ENCODE measurements around the gene INSIG2.

The INSIG2 gene

DNA sequence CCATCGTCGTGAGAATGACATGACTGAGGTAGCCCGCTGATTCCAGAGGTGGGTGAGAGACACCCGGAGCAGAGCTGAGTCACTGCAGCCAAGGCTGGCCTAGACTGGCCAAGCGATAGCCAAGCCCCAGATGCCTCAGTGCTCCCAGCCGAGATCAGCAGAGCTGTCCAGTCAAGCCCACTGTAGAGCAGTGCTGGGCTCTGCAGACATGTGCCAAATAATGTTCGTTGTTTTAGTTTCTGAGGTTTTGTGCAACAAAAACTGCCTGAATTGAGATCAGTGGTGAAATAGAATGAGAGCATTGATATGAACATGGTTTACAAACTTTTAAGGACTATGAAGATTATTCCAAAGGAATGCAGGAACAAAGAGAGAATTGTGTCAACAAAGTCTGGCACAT is 42.1 kb downstream of the INSIG2 start:
- peak; percentile 12 for DNase-seq (ENCODE audit: low spot score)

DNA sequence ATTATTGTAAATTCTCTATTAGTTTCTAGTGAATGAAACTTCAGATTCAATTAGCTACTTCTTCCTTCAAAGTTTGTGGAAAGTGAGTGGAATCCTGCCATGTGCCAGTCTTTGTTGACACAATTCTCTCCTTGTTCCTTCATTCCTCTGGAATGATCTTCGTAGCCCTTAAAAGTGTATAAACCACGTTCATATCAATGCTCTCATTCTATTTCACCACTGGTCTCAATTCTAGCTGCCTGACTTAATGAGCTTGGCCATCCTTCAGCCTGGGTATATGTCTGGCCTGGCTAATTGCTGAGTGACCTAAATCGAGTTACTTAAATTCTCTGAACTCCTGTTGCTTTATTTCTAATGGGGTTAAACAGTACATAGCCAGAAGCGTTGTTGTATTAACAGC is 43.5 kb downstream of the INSIG2 start:
- no peak for DNase-seq (ENCODE audit: low spot score)

DNA sequence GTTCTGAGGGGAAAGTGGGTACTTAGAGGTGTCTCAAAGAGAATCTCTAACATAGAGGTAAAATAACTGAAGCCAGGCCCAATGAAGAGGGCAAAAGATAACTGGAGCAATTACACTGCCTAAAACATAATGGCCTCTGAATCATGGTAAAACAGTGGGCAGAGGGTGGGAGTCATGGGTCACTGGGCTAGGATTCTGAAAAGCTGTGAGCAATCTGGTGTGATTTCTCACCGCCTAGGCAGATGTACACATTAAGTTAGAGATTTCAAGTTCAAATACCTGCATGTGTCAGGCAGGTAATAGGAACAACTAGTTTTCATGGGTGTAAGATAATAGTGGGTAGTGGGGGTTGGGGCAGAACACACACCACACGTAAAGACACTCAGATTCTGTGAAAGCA is 45.6 kb downstream of the INSIG2 start:
- DNase-seq (ENCODE audit: low spot score) = peak; percentile 64

DNA sequence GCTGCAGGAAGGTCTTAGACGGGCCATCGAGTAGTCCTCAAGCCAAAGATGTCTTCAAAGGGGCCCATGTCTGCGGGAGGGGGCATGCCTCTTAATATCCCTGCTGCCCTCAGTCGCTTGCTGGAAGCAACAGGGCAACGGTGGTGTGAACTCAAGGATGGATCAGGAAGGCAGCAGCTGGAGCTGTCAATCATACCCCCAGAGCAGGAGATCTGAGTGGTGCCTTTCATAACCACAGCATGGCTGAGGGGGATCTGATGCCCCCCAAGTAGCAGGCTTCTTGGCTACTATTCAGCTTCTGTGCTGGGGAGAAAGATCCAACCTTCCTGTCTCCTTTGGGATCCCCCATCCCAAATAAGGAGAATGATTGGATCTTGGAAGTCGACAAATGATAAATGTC is 46.4 kb downstream of the INSIG2 start:
- no peak for DNase-seq (ENCODE audit: low spot score)

DNA sequence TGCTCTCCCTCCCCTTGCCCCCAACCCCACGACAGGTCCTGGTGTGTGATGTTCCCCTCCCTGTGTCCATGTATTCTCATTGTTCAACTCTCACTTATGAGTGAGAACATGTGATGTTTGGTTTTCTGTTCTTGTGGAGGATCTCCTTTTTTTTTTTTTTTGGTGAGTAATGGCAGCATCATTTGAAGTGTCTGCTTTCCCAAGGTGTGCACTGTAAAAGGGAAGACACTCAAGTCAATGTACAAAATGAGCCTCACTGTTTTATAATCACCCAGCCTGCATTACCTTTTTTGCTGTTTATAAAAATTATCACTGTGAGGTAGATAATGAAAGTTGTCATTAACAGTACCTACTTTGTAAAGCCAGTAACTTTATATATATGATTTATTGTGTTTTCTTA is 56.9 kb downstream of the INSIG2 start:
- no peak for DNase-seq (ENCODE audit: low spot score)

DNA sequence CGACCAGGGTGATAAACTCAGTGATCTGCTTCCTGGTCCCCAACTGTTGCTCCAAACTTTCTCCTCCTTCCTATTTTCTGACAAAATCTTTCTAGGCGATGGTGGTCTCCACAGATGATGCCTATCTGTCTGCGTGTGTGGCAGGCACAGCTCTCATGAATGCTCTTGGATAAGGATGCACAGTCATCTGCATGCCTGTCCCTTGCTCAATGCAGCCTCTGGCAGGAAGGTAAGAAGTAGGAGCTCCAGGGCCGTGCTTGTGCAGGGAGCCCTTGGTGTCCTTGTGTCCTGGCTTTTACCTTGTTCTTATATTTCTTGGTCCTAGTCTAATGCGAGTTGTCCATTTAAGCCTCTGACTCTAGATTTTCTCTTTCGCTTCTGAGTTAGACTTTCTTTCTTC is 57.5 kb downstream of the INSIG2 start:
- DNase-seq (ENCODE audit: low spot score) = no peak

DNA sequence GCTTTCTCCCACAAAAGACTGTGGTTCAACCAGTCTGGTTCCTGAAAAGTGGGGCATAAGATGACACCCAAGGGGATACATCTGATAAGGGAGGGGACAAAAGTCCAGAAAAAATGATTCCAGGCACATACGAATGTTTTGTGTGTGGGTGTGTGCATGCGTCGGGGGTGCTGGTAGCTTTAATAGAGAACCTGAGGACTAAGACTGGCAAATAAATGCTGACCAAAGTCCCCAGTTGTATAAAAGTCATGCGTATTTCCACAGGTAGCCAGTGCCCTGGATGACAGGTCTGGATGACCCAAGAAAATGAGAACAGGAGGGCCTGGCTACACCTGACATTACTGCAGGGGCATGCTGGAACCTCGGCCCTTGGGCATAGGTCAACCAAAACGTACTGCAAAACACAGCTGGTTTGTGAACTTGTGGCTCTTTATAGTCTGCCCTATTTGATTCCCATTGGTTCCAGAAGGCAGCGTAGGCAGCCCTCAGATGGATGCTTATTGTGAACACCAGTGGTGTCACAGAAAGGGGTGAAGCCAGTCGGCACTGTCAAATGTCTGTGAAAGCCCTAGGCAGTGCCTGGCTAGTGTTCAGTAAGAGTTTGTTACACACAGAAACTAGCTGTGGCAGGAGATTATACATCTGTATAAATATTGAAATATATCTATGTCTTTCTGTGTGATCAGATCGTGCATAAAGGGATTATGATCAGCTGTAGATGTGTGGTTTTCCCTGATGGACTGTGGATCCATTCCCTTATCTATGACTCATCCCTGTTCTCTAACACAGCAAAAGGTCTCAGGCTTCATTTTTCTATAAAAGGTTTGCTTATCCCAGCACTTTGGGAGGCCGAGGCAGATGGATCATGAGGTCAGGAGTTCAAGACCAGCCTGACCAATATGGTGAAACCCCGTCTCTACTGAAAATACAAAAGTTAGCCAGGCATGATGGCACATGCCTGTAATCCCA is 58.3 kb downstream of the INSIG2 start:
- no peak for DNase-seq (ENCODE audit: low spot score)

DNA sequence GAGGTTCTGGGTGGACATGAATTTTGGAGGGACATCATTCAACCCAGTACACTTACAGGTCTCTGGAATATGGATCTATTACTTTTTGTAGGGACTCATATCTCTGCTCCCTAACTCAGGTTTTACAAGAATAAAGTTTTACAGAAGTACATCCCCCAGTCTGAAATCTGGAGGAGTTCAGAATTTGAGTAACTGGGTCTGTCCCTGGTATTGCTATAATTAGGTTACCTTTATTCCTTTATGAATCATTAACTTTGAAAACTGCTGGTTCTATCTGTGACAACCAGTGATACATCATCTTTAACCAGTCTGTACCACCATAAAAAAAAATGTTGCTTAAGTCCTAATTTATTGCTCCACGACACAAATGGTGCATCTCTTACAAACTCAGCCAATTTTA is 59.9 kb downstream of the INSIG2 start:
- no peak for DNase-seq (ENCODE audit: low spot score)

DNA sequence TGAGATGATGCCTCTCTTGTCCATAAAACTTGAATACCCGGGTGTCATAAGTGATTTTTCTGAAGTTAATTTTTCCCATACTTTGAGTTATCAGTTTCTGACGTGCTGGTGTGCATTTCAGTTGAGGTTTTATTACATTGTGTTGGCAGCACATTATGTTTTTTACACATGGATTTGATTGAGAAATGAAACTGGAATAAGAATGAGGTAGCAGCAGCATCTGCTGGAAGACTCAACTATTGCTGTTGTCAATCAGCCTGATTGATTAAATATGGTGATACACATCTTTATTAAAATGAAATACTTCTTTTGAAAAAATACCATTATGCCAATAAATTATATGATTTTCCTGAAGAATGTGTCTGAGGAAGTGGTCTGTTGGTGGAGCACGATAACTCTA is 60.5 kb downstream of the INSIG2 start:
- DNase-seq (ENCODE audit: low spot score) = no peak

DNA sequence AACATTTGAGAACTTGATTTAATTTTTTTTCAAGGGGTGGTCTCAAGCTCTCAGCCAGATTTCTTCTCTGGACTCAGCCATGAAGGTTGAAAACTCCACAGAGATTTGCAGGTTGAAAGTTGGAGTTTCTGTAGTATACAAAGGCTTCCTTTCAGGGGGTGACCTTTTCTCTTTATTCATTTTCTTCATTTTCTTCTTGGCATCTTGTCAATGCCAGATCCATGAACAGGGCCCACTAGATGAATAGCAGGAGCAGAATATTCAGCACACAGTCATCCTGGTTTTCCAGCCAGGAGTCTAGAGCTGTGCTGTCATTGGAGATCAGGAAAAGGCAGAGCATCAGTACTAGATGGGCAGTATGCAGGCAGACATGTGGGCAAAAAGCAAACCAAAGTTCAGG is 62.0 kb downstream of the INSIG2 start:
- DNase-seq (ENCODE audit: low spot score) = no peak

DNA sequence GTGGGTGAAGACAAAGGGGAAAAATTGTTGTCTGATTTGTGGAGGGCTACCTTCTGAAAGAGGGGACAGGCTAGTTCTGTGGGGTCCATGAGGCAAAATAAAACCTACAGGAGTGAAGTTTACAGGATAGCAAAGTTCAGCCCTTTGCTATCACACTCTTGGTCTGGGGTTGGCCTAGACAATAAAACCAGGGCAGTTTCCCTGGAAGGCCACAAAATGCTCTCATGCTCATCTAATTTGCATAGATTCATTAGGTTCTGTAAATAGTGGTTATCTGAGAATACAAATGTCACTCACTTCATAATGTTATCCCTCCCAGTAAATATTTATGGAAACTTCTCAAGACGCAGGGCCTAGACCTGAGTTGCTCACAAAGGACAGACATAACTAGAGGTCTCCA is 63.6 kb downstream of the INSIG2 start:
- no peak for DNase-seq (ENCODE audit: low spot score)

DNA sequence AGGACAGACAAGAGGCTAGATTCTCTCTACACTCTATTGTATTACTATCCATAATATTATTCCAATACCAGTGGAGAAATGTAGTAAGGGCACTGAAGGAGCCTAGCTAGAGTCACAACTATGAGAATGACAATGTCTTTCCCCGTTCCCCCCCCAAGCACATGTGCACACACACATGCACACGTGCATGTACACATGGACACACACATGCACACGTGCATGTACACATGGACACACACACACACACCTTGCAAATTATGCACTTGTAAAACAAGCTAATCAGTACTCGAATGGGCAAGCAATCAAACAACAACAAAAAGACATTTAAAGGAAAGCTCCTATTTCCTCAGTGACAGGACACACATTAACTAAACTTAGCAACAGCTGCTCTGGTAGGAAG is 65.2 kb downstream of the INSIG2 start:
- DNase-seq (ENCODE audit: low spot score) = no peak

DNA sequence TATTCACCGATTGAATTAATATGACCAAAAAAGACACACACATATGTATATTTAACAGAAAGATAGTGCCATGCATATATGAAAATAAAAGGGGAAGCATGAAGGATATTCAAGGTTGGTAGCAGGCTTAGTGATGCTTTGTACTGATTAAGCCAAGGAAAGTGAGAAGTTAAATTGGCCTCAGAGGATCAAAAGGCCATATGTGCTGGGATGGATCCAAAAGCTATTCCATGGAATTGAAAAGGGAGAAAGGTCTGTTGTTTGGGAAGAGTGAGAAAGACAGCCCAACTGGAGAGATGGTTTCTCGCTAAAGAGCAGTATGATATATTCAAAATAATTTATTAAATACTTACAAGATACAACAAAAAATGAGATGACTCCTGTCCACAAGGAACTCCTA is 65.9 kb downstream of the INSIG2 start:
- no peak for DNase-seq (ENCODE audit: low spot score)

All from kidney tubule cell (primary cell).